GM19467 (cell line): Measurements from ENCODE around the gene DBX2.
"Not testable (repeated sequence)": the region's sequence is repeated elsewhere in the genome, so short reads cannot be mapped to it uniquely, and the experiment has no call there.

Experiments
- ATAC-seq: cut with Tn5 transposase; IDR thresholded peaks from one replicate; pipeline ENCODE4 v1.9.1; 2021; ENCODE audit warnings: mild to moderate bottlenecking, moderate library complexity; ENCODE audit not compliant: unreplicated experiment

The DBX2 gene

DNA sequence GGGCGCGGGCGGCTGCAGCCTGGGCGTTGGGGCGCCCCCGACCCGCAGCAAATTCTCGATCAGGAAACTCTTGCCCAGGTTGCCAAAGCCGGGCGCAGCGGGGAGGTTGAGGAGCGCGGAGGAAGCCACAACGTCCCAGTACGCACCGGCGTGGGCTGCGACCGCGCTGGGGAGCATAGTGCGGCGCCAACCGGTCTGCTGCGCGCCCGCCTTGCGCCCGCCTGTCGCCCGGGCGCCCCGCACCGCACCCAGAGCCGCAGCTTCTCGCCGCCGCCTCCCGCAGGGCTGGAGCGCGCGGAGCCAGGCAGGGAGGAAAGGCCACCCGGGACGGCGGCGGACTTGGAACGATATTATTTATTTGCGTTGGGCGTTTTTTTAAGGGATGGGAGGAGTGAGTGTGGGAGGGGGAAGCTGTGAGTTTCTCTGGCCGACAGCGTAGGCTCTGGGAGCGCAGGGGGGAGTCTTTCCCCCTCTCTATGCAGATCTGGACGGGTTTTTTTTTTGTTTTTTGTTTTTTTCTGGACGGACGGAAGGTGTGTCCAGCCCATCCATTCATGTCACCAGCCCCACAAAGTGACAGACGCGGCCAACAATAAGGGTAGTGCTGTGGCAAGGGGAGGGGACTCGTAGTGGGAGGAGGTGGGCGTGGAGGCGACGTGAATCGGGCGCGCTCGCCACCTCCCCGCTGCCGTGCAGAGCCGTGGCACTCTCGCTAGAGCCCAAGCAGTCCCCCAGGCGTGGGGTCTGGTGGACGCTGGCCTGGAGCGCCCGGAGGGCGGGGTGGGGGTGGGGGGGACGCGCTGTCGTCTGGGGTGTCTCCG, at the start of gene DBX2:
DBX2 (minus strand) TSS at position 349 of the 821 bp plus-strand sequence; CDS start at position 177, 172 bp downstream.
- ATAC-seq = no peak

- ATAC-seq = no peak
Observed at GRCh38 chr12:45098766-45099165, 47.9 kb upstream of the DBX2 start.

GRCh38 chr12:45095417-45095816, 44.5 kb upstream of the DBX2 start:
- ATAC-seq = not testable (repeated sequence)

GRCh38 chr12:45093051-45093450, 42.2 kb upstream of the DBX2 start:
- no peak for ATAC-seq

GRCh38 chr12:45089411-45090075, 38.6 kb upstream of the DBX2 start:
- ATAC-seq = no peak

DNA sequence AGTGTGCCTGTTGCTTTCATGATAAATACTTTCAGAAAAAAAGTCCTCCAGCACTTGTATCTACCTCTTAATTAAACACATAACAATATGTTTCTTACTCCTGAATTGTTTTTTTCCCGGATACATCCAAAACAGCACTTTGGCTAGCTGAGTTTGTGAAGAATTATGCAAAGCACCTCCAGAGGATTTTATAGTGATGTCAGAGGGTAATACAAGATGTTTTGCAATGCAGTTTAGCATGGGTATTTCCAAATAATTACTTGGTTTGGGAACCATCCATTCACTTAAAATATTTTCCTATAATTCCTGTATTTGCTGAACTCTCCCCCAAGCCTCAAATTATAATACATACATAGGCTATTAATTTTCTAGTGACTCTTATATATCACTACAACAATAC, 37.7 kb upstream of the DBX2 start:
- ATAC-seq = no peak

- not testable (repeated sequence) for ATAC-seq
Observed at GRCh38 chr12:45084248-45084647, 33.3 kb upstream of the DBX2 start.

- ATAC-seq = no peak
Observed at GRCh38 chr12:45077251-45077650, 26.4 kb upstream of the DBX2 start.

GRCh38 chr12:45076417-45077026, 25.6 kb upstream of the DBX2 start:
- ATAC-seq = no peak

DNA sequence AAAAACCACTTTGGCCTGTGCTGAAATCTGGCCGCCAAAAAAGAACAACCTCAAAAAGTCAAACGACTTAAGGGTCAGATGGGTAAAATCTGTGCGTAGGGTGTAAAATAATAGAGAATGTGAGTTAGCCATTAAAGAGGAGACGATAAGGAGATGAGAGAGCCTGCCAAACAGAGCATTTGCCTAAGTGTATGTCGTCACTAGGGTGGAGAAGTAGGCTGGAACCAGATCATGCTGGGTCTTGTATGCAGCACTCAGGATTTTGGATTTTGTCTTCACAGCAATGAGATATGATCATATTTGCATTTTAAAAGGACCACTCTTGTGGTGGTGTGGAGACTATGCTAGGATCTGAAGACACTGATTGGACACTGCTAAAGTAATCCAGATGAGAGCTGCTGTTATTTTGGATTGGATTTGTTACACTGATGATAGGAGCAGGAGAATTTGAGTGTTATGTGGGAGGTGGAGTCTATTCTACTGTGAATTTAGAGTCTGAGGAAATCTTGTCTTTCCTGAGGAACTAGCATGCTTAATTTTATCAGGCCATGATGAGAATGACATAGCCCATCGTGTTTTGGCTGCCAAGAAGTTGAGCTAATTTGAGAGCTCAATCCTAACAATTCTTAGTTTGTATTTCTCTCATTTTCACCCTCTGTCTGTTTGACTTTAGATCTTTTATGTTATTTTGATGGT, 24.8 kb upstream of the DBX2 start:
- no peak for ATAC-seq

DNA sequence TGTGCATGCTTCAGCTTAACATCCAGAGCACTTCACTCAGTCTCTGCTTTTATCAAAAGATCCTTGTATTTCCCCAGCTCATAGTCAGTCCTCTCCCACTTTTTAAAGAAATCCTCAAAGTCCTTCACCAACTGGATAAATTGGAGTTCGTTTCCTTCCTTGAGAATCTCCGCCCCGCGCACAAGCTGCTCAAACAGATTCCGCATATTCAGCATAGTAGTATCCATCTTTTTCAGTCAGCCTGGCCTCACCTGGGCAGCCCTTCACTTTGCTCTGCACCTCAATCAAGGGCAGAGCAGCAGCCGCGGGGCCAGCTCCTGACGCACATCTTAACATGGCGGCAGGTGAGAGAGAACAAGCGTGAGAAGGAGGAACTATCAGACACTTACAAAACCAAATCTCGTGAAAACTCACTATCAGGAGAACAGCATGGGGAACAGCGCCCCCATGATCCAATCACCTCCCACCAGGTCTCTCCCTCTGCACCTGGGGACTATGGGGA, 14.3 kb upstream of the DBX2 start:
- no peak for ATAC-seq

- ATAC-seq = no peak
Observed at GRCh38 chr12:45060976-45061375, 10.1 kb upstream of the DBX2 start.

- no peak for ATAC-seq
Observed at GRCh38 chr12:45051572-45052125, 750 bp upstream of the DBX2 start.

DNA sequence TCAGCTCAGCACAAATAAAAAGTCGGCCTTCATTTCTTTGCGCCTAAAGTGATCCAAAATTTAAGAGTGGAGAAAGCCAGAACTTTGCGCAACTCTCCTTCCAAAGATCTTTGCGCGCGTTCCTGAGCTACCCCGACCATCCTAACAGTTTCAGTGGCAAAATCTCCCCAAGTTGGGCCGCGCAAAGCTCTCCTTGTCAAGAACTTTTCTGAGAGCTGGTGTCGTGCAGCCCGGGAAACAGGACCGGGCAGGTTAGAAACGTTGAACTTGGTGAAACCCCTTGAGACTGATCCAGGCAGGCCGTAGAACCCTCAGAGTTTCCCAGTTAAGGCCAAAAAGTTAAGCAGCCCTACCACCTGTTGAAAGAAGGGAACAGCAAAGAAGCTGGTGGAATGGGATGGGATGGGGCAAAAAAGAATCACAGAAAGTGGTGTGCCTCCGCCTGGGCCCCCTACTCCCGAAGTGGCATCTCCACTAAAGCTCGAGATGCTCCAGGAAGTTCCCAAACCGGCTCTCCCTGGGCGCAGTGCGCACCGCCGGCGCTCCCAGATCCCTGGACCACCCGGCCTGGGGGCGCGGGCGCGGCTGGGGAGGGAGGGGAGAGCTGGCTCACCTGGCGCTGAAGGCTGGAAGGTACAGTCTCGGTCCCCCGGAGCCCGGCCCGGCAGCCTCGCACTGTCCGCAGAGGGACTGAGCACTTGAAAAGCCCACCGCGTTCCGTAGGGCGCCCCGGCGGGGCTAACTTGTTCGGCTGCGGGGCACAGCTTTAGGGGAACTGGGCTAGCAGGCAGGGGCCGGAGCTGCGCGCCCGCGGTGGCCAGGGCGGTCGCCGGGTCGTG, 768 bp downstream of the DBX2 start:
- ATAC-seq = no peak

DNA sequence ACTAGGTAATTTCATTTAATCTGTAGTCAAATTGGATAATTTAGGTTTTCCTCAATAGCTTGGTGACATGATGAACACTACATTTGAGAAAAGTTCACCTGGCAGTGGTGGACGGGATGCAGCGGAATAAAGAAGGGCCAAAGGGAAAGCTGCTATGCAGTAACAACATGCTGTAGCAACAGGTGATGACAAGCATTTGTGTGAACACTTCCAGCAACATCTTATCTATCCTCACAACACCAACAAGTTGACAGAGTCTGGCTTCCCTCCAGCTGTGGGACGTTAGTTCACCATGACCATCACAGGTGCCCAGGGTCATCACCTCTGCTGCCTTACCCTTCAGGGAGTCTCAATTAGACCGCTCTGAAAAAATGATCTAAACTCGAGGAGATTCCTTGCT, 8.3 kb downstream of the DBX2 start:
- ATAC-seq = no peak

- ATAC-seq = no peak
Observed at GRCh38 chr12:45040977-45041376, 9.9 kb downstream of the DBX2 start.

- ATAC-seq = no peak
Observed at GRCh38 chr12:45039757-45040156, 11.1 kb downstream of the DBX2 start.

GRCh38 chr12:45034861-45035265, 16.0 kb downstream of the DBX2 start:
- no peak for ATAC-seq

DNA sequence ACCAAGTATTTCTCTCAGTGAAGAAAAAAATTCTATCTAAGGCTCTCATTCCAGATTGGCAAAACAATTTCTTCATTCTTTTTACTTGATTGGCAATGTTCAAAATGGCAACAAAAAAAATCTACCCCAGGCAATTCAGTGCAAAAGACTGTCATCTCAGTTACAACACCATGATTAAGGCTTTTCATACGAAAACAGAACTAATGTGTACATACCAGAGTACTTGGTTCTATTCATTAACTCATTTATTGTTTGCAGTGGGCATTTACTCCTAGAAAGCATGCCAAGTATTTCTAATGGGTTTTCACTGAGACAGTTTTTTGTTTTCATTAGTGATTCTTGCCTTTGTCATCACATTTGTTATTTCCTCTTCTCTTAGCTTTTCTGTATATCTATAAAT, 33.0 kb downstream of the DBX2 start:
- ATAC-seq = no peak

DNA sequence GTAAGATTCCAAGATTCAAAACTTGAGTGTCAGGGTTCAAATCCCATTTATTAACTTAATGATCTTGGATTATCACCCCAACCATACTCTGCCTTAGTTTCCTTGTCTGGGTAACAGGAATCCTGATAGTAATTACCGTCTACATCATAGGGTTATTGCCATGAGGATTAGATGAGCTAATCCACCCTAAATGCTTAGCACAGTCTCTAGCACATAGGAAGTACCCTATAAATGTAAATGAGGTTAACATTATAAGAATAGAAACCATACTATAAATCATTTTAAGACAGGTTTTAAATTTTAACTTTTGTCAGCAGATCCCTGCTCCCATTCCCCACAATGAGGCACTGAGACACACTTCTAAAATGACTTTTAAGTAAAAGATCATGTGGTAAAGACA, 36.5 kb downstream of the DBX2 start:
- no peak for ATAC-seq
